Hepatocyte (in vitro differentiated cells): Measurements from ENCODE around the gene GEMIN4.

Source experiments
- EZH2 ChIP-seq: fragments of 200-600 bp; sonication (generic); IDR thresholded peaks from 2 replicates; pipeline ENCODE4 v1.6.1; 2016; ENCODE audit warnings: antibody characterized with exemption, mild to moderate bottlenecking, borderline replicate concordance
- TF ChIP-seq, protein P1 (sequence below): fragments of 200-600 bp; sonication (generic); IDR thresholded peaks from 2 replicates; pipeline ENCODE4 v1.5.1; 2016; ENCODE audit warnings: antibody characterized with exemption, mild to moderate bottlenecking; ENCODE audit not compliant: poor library complexity

DNA sequence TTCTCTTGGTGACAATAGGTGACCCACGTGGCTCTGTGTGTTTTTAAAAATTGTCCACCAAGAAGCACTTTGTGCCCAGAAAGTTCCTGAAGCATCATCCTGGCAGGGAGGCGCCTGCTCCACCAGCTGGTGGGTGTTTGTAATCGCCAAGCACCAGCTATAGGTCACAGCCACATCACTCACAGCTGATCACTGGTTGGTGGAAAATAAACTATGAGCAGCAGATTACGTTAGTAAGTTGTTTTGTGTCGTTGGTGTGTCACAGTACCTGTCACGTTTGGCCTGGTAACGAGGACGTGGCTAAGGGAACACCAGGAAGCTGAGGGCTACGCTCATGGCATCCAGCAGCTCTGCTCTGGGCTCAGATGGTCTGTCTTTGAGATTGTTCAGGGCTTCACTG is 40.2 kb upstream of the GEMIN4 start:
- no peak for TF ChIP-seq EZH2
- TF ChIP-seq, protein P1, sequence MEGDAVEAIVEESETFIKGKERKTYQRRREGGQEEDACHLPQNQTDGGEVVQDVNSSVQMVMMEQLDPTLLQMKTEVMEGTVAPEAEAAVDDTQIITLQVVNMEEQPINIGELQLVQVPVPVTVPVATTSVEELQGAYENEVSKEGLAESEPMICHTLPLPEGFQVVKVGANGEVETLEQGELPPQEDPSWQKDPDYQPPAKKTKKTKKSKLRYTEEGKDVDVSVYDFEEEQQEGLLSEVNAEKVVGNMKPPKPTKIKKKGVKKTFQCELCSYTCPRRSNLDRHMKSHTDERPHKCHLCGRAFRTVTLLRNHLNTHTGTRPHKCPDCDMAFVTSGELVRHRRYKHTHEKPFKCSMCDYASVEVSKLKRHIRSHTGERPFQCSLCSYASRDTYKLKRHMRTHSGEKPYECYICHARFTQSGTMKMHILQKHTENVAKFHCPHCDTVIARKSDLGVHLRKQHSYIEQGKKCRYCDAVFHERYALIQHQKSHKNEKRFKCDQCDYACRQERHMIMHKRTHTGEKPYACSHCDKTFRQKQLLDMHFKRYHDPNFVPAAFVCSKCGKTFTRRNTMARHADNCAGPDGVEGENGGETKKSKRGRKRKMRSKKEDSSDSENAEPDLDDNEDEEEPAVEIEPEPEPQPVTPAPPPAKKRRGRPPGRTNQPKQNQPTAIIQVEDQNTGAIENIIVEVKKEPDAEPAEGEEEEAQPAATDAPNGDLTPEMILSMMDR, result no peak
